Activated CD4-positive, alpha-beta memory T cell treated with anti-CD3 and anti-CD28 coated beads for 36 hours (primary cell): ENCODE measurements around the gene TBCC. TPM values are rescaled to one million over a fixed set of nuclear protein-coding genes. Genes with fewer than 3 reads are reported as not detected.
A peak's percentile ranks its signal among the peaks of the same experiment; 100 is the strongest.

ENCODE experiments used
- CTCF ChIA-PET: fragments of 350-600 bp; sonication (Branson Sonifier 250); formaldehyde crosslinking; loops from one replicate; lab custom pipeline; 2021; ENCODE audit warnings: antibody characterized with exemption, inconsistent platforms; lab: Charles Lee
- POLR2A ChIA-PET: fragments of 350-600 bp; sonication (Branson Sonifier 250); formaldehyde crosslinking; loops from one replicate; lab custom pipeline; 2021; ENCODE audit warnings: antibody characterized with exemption; lab: Charles Lee
- DNase-seq: peaks from one replicate; pipeline ENCODE4 v3.0.0-alpha.2; 2020
- H3K27ac Mint-ChIP-seq: one replicate; pipeline ENCODE4 v1.8.0; 2021; ENCODE audit warnings: mixed read lengths
- H3K27me3 Mint-ChIP-seq: one replicate; pipeline ENCODE4 v1.8.0; 2021; ENCODE audit warnings: mixed read lengths
- H3K36me3 Mint-ChIP-seq: one replicate; pipeline ENCODE4 v1.8.0; 2021; ENCODE audit warnings: mixed read lengths
- H3K4me1 Mint-ChIP-seq: one replicate; pipeline ENCODE4 v1.8.0; 2021; ENCODE audit warnings: low read depth, mixed read lengths
- H3K4me3 Mint-ChIP-seq: one replicate; pipeline ENCODE4 v1.8.0; 2021; ENCODE audit warnings: mild to moderate bottlenecking, mixed read lengths
- H3K9me3 Mint-ChIP-seq: one replicate; pipeline ENCODE4 v1.8.0; 2021; ENCODE audit warnings: mixed read lengths
- intact Hi-C: fragments of 100-400 bp; cut with micrococcal nuclease; formaldehyde crosslinking; loops from one replicate; pipeline ENCODE4 v1.15.1; 2023
- total RNA-seq, 2 experiments: library from RNA; stranded (reverse); gene quantifications; one replicate each; pipeline ENCODE4 v1.2.3, GENCODE V29; 2021

TBCC gene
- total RNA-seq, 2 experiments from 2014 or later: 17.3 TPM

GRCh38 chr6:42769836-42770235, 23.9 kb upstream of the TBCC start:
- H3K9me3 Mint-ChIP-seq: no peaks in the 10 kb centered on the region
- H3K27ac Mint-ChIP-seq: peak overlapping the region; percentile 98
- ChIA-PET POLR2A (interaction anchor here (3.9 to 8.8 kb wide), 3 partner anchors 14 to 24 kb away, joined by 16 to 108 read pairs (median 54); partner anchors contain the start of genes BICRAL and TBCC), CTCF (interaction anchor here (0.7 to 1.4 kb wide), 7 partner anchors 15 to 43 kb away, joined by 3 to 5 read pairs (median 3); no protein-coding TSS in a partner anchor)
- peaks cover 7% of the 10 kb centered on the region for H3K36me3 Mint-ChIP-seq
- H3K27me3 Mint-ChIP-seq: no peaks in the 10 kb centered on the region
- H3K4me1 Mint-ChIP-seq: peaks cover 49% of the 10 kb centered on the region
- intact Hi-C loops: loop anchor here (5.0 to 10.0 kb wide), 2 partner anchors 203 to 285 kb away; partner anchors contain the start of genes CUL7, KLC4 and MRPL2
- no peak overlapping the region for H3K4me3 Mint-ChIP-seq
- no peak for DNase-seq

DNA sequence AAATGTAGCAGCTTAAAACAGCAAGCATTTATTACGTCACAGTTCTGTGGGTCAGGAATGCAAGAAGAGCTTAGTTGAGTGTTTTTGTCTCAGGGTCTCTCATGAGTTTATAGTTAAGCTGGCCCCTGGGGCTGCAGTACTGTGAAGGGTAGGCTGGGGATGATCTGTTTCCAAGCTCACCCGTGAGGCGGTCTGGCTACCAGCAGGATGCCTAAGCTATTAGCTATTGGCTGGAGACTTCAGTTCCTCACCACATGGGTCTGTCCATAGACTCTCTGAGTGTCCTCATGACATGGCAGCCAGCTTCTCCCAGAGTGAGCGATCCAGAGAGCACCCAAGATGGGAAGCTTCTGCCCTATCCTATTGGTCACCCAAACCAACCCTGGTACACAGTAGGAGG, 23.1 kb upstream of the TBCC start:
- ChIA-PET CTCF (interaction anchor here (0.8 to 1.4 kb wide), 4 partner anchors 16 to 21 kb away, joined by 3 to 5 read pairs (median 4); no protein-coding TSS in a partner anchor), POLR2A (interaction anchor here (1.1 to 8.8 kb wide), 4 partner anchors 15 to 112 kb away, joined by 3 to 108 read pairs (median 35); partner anchors contain the start of genes BICRAL and TBCC)
- H3K27me3 Mint-ChIP-seq: no peaks in the 10 kb centered on the region
- intact Hi-C loops: no loop called here
- H3K4me3 Mint-ChIP-seq: no peak overlapping the region
- no peak for DNase-seq
- H3K4me1 Mint-ChIP-seq: peaks cover 41% of the 10 kb centered on the region
- H3K9me3 Mint-ChIP-seq: no peaks in the 10 kb centered on the region
- no peak overlapping the region for H3K27ac Mint-ChIP-seq
- H3K36me3 Mint-ChIP-seq: peaks cover 7% of the 10 kb centered on the region

DNA sequence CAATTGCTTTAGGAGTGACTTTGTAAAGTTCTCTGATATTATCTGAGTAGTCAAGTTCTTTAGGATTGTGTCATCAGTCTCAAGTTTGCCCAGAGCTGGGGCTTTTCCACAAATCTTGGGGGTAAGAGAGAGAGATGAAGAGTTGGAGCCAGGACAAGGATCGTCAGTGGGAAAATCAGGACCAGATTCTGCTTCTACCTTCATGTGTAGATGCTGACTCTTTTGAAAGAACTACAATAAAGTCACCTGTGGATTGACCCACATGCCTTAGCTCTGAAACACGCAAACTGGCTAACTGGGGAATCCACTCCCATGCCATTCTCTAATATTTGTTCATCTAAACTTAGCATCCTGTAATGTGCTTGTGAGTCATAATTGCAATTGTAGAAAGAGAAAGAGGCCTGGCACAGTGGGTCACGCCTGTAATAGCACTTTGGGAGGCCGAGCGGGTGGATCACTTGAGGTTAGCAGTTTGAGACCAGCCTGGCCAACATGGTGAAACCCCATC, 20.3 kb upstream of the TBCC start:
- Mint-ChIP-seq H3K4me1 (peaks cover 23% of the 10 kb centered on the region), H3K27ac (peak overlapping the region; percentile 21), H3K27me3 (no peaks in the 10 kb centered on the region), H3K36me3 (peaks cover 7% of the 10 kb centered on the region), H3K9me3 (no peaks in the 10 kb centered on the region), H3K4me3 (no peak overlapping the region)
- intact Hi-C loops: no loop called here
- no peak for DNase-seq
- CTCF ChIA-PET: interaction anchor here (0.7 kb wide), 1 partner anchor 11 kb away, joined by 3 read pairs; no protein-coding TSS in a partner anchor
- POLR2A ChIA-PET: interaction anchor here (0.8 kb wide), 1 partner anchor 113 kb away, joined by 3 read pairs; the partner anchor contains the start of gene RPL7L1

- no peak for DNase-seq
- ChIA-PET POLR2A (no interaction called here), CTCF (interaction anchor here (0.5 to 0.7 kb wide), 2 partner anchors 10 to 675 kb away, joined by 3 read pairs; no protein-coding TSS in a partner anchor)
- no peak overlapping the region for H3K27ac Mint-ChIP-seq
- H3K4me1 Mint-ChIP-seq: peaks cover 15% of the 10 kb centered on the region
- no peaks in the 10 kb centered on the region for H3K27me3 Mint-ChIP-seq
- peaks cover 4% of the 10 kb centered on the region for H3K36me3 Mint-ChIP-seq
- H3K9me3 Mint-ChIP-seq: no peaks in the 10 kb centered on the region
- H3K4me3 Mint-ChIP-seq: no peak overlapping the region
- intact Hi-C loops: no loop called here
Measured at GRCh38 chr6:42764911-42765648, 19.2 kb upstream of the TBCC start.

DNA sequence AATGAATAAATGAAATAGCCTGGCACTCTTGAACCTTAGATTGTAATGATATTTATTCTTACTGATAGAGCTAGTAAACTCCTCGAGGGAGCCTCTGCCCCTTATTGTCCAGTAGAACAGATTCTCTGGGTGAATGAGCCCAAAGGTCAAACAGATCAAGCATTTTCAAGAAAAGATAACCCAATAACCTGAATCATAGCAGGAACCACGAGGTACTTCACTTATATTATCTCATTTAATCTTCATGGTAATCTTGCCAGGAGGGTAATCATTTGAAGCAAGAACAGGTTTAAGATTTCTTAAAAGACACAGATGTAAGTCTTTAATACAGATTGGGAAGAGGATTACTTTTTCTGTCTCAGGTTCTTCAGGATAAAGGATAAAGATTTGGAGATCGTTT, 17.0 kb upstream of the TBCC start:
- Mint-ChIP-seq H3K36me3 (peaks cover 12% of the 10 kb centered on the region), H3K4me3 (no peak overlapping the region), H3K4me1 (peaks cover 10% of the 10 kb centered on the region), H3K27me3 (no peaks in the 10 kb centered on the region), H3K27ac (no peak overlapping the region), H3K9me3 (no peaks in the 10 kb centered on the region)
- DNase-seq: no peak
- intact Hi-C loops: no loop called here
- ChIA-PET POLR2A (interaction anchor here (0.7 to 0.9 kb wide), 3 partner anchors 16 to 33 kb away, joined by 3 to 4 read pairs (median 3); partner anchors contain the start of gene BICRAL), CTCF (no interaction called here)

DNA sequence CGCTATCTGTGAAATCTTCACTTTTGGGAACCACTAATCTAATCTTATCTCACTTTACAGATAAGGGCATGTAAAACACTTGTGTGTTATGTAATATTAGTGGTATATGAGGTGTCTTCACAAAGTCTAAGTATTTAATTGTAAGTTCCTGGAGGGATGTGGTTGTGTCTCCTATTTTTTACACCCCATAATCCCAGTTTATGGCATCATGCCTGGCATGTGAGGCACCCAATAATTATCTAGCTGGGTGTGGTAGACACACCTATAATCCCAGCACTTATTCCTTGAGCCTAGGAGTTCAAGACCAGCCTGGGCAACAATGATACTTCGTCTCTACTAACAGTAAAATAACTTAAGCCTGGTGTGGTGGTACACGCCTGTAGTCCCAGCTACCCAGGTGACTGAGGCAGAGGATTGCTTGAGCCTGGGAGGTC, 16.5 kb upstream of the TBCC start:
- H3K27ac Mint-ChIP-seq: no peak overlapping the region
- peaks cover 13% of the 10 kb centered on the region for H3K36me3 Mint-ChIP-seq
- H3K4me1 Mint-ChIP-seq: peaks cover 10% of the 10 kb centered on the region
- H3K27me3 Mint-ChIP-seq: no peaks in the 10 kb centered on the region
- no peak for DNase-seq
- no peak overlapping the region for H3K4me3 Mint-ChIP-seq
- intact Hi-C loops: no loop called here
- CTCF ChIA-PET: no interaction called here
- no peaks in the 10 kb centered on the region for H3K9me3 Mint-ChIP-seq
- POLR2A ChIA-PET: interaction anchor here (0.7 to 0.9 kb wide), 2 partner anchors 16 to 20 kb away, joined by 3 to 4 read pairs; partner anchors contain the start of gene BICRAL

DNA sequence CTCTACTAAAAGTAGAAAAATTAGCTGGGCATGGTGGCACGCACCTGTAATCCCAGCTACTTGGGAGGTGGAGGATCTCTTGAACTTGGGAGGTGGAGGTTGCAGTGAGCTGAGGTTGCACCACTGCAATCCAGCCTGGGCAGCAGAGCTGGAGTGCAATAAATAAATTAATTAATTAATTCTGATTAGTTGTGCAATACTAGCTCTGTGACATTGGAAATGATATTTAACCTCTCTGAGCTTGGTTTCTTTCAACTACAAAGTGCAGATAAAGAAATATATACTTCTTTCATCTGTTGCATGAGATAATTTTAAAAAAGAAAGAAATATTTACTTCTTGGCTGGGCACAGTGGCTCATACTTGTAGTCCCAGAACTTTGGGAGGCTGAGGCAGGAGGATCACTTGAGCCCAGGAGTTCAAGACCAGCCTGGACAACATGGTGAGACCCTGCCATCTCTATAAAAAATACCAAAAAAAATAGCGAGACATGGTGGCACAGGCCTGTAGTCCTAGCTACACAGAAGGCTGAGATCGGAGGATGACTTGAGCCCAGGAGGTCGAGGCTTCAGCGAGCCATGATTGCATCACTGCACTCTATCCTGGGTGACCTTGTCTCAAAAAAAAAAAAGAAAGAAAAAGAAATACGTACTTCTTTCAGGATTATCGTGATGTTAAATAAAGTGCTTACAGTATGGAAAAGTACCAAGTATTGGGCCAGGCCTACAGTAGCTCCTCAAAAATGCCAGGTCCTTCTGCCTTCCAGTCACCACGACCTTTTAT, 15.6 kb upstream of the TBCC start:
- Mint-ChIP-seq H3K4me1 (peaks cover 10% of the 10 kb centered on the region), H3K36me3 (peaks cover 13% of the 10 kb centered on the region), H3K27me3 (no peaks in the 10 kb centered on the region), H3K9me3 (no peaks in the 10 kb centered on the region), H3K4me3 (no peak overlapping the region), H3K27ac (no peak overlapping the region)
- ChIA-PET POLR2A (no interaction called here), CTCF (no interaction called here)
- intact Hi-C loops: no loop called here
- no peak for DNase-seq

DNA sequence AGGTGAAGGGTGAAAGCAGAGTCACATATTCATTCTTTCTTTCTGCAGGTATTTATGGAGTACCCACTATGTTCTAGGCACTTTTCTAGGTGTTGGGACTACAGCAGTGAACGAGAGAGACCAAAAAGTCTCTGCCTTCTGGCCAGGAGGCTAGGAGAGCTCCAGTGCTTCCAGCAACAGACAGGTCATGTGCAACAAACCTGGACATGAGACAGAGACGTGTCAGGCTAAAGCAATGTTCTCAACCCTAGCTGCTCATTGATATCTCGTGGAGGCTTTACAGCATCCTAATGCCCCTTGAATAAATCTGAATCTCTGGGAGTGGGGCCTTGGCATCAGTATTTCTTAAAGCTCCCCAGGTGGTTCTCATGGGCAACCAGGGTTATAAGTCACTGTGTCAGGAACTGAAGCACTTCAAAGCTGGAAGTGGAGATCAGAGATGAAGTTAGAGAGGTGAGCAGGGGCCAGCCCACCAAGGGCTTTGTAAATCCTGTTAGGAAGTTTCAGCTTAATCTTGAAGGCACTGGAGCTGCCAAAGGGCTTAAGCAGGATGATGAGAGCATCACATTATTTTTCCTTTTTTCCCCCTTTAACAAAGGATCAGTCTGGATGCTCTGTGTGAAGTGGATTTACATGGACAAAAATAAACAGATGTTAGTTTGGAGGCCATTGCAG, 13.0 kb upstream of the TBCC start:
- H3K4me1 Mint-ChIP-seq: peaks cover 17% of the 10 kb centered on the region
- DNase-seq: no peak
- H3K27me3 Mint-ChIP-seq: no peaks in the 10 kb centered on the region
- H3K27ac Mint-ChIP-seq: no peak overlapping the region
- H3K36me3 Mint-ChIP-seq: peaks cover 9% of the 10 kb centered on the region
- intact Hi-C loops: no loop called here
- H3K9me3 Mint-ChIP-seq: no peaks in the 10 kb centered on the region
- ChIA-PET CTCF (no interaction called here), POLR2A (no interaction called here)
- H3K4me3 Mint-ChIP-seq: no peak overlapping the region

DNA sequence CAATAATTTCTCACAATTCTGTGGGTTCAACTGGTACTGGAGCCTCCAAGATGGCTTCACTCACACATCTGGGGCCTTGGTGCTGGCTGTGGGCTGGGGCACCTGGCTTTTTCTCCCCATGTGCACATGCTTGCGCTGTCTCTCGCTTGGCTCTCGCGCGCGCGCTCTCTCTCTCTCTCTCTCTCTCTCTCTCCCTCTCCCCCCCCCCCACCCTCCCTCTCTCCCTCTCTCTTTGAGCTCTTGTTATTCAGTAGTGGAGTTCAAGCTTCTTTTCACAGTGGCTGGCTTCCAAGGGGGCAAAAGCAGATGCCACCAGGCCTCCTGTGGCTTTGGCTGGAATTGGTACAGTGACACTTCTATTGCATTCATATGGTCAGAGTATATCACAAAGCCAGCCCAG, 10.8 kb upstream of the TBCC start:
- ChIA-PET CTCF (no interaction called here), POLR2A (no interaction called here)
- H3K27ac Mint-ChIP-seq: no peak overlapping the region
- H3K4me1 Mint-ChIP-seq: peaks cover 17% of the 10 kb centered on the region
- no peak overlapping the region for H3K4me3 Mint-ChIP-seq
- DNase-seq: no peak
- no peaks in the 10 kb centered on the region for H3K9me3 Mint-ChIP-seq
- no peaks in the 10 kb centered on the region for H3K27me3 Mint-ChIP-seq
- intact Hi-C loops: no loop called here
- peaks cover 12% of the 10 kb centered on the region for H3K36me3 Mint-ChIP-seq

DNA sequence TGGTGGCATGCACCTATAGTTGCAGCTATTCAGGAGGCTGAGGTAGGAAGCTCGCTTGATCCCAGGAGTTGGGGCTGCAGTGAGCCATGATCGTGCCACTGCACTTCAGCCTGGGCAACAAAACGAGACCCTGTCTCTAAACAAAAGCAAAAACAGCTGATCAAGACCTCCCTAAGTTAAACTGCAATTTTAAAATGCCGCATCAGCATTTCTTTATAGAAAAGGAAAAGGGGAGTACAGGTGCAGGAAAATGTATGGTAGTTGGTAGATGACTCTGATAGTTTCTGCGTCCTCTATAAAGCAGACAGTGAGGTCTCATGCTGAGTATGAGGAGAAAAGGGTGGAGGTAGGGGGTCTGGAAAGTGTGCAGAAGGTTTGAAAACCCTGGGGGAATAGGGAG, 8.9 kb upstream of the TBCC start:
- POLR2A ChIA-PET: no interaction called here
- Mint-ChIP-seq H3K9me3 (no peaks in the 10 kb centered on the region), H3K27ac (no peak overlapping the region), H3K4me1 (peaks cover 21% of the 10 kb centered on the region), H3K27me3 (no peaks in the 10 kb centered on the region), H3K36me3 (peaks cover 12% of the 10 kb centered on the region), H3K4me3 (no peak overlapping the region)
- CTCF ChIA-PET: interaction anchor here (0.9 kb wide), 1 partner anchor 11 kb away, joined by 3 read pairs; no protein-coding TSS in a partner anchor
- intact Hi-C loops: no loop called here
- no peak for DNase-seq

DNA sequence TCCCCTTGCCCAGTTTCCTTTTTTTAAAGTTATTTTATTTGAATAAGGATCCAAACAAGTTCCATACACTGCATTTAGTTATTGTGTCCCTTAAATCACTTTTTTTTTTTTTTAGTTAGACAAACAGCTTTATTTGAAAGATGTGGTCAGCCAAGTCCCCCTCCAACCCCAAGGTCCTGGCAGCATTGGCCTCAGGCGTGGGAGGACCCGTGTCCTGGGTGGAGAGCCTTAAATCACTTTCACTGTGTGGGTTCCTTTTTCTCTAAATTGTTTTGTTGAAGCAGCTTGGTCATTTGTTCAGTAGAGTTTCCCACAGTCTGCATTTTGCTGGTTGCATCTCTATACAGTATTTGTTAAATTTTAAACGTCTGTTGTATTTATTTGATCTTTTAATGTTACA, 5.2 kb upstream of the TBCC start:
- ChIA-PET CTCF (interaction anchor here (1.2 kb wide), 1 partner anchor 17 kb away, joined by 5 read pairs; no protein-coding TSS in a partner anchor), POLR2A (no interaction called here)
- peaks cover 32% of the 10 kb centered on the region for H3K4me1 Mint-ChIP-seq
- no peak overlapping the region for H3K4me3 Mint-ChIP-seq
- no peak for DNase-seq
- peaks cover 3% of the 10 kb centered on the region for H3K36me3 Mint-ChIP-seq
- no peaks in the 10 kb centered on the region for H3K27me3 Mint-ChIP-seq
- no peak overlapping the region for H3K27ac Mint-ChIP-seq
- intact Hi-C loops: no loop called here
- H3K9me3 Mint-ChIP-seq: no peaks in the 10 kb centered on the region
